Measurements from ENCODE around the gene LITAF. TPM values are rescaled to one million over a fixed set of nuclear protein-coding genes. Genes with fewer than 3 reads are reported as not detected.

The LITAF gene
- polyA plus RNA-seq, 1 of the 3 experiments (the other 2 are of a cell fraction) = 45.7 TPM

DNA sequence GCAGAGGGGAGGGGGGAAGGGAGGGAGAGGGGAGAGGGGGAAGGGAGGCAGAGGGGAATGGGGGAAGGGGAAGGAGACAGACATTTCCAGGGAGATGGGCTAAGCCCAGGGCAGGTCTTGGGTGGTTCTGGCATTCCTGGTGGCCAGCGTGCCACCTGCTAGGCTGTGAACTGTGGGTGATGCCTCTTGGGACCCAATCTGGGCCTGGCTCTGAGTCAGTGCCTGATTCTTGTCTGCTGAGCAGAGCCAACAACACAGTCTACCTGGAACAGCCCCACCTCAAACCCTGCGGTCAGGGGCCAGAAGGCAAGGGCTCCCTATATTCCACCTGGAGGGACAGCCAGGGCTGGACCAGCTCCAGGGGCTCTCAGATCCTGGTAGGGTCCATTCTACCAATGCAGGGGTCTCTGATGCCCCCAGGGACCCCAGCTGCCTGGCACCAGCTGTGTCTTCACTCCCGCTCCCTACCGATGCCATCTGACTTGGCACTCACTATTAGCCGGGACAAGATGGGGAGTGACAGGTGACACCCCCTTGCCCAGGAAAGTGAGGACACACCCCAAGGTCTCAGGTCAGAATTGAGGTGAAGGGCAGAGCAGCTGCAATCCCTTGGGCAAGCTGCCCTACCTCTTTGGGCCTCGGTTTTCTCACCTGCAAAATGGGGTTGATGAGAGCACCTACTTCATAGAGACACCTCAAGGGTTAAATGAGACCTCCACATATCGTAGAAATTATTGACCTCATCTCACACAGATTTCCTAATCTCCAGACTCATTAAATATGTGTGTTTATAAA is 87.2 kb downstream of the LITAF start:
- peak overlapping the region in 1 of 2 experiments; percentile 39; a peak in 1 of 4 replicates for H3K27ac ChIP-seq (ENCODE audit: low read depth in 2 of 2, low read length in 1 of 2)
- H3K4me1 ChIP-seq (ENCODE audit: control insufficient read depth in 1 of 2, insufficient read depth in 2 of 2, low read depth in 1 of 2, low read length in 1 of 2) = peaks cover 32 to 49% of the 10 kb centered on the region in 2 experiments
- H3K27me3 ChIP-seq (ENCODE audit: insufficient read depth) = no peaks in the 10 kb centered on the region
- H3F3A ChIP-seq (replicated peaks; ENCODE audit: insufficient read depth) = peaks cover 39% of the 10 kb centered on the region
- H4K20me1 ChIP-seq (ENCODE audit: insufficient read depth) = no peaks in the 10 kb centered on the region
- TF ChIP-seq YY1 (IDR thresholded peaks at IDR 0.05; ENCODE audit: low read depth) = no peak
- TF ChIP-seq CHD2 (IDR thresholded peaks at IDR 0.05; ENCODE audit: low read length, partially characterized antibody) = peak; percentile 43
- TF ChIP-seq, protein P1, sequence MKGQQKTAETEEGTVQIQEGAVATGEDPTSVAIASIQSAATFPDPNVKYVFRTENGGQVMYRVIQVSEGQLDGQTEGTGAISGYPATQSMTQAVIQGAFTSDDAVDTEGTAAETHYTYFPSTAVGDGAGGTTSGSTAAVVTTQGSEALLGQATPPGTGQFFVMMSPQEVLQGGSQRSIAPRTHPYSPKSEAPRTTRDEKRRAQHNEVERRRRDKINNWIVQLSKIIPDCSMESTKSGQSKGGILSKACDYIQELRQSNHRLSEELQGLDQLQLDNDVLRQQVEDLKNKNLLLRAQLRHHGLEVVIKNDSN (IDR thresholded peaks at IDR 0.05; ENCODE audit: borderline replicate concordance, low read depth) = no peak
- no peaks in the 10 kb centered on the region for H3K79me2 ChIP-seq (ENCODE audit: insufficient read depth)
- no peak overlapping the region for H2AFZ ChIP-seq (ENCODE audit: low read depth)
- 74% methylated on average over 3 of the region's 7 CpGs for WGBS (ENCODE audit: low lambda C conversion rate)
- ChIA-PET POLR2A (no interaction called here), CTCF (interaction anchor here (0.9 to 1.4 kb wide), 3 partner anchors 12 to 103 kb away, joined by 3 to 6 read pairs (median 3); no protein-coding TSS in a partner anchor)
- H3K9ac ChIP-seq = no peak overlapping the region
- H3K4me3 ChIP-seq (ENCODE audit: low read depth in 2 of 2, low read length in 1 of 2) = no peak overlapping the region
- no peaks in the 10 kb centered on the region for H3K9me2 ChIP-seq
- DNase-seq = peak; percentile 49
- H3K4me2 ChIP-seq = no peak overlapping the region
- no peaks in the 10 kb centered on the region for H3K9me3 ChIP-seq
- no peaks in the 10 kb centered on the region for H3K36me3 ChIP-seq (replicated peaks in 1 of 2; ENCODE audit: control insufficient read depth in 1 of 2, insufficient read depth in 2 of 2, low read length in 1 of 2)

DNA sequence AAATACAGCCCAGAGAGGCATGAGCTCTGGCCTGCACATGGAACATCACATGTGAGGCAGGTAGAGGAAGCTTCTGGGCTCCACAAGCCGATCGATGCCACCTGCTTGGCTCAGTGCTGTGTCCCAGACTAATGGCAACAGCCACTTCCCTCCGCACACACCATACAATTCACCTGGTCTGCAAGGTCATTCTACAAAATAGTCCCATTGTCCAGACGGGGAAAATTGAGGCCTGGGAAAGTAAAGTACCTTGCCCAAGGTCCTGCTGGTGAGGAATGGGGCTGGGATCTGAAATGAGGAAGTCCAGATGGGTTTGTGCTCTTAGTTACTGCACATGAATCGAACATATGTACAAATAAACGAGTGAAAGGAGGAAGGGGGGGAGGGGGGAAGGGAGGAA is 88.0 kb downstream of the LITAF start:
- Histone ChIP-seq H3K9me2 (no peaks in the 10 kb centered on the region), H3K4me3 (ENCODE audit: low read depth in 2 of 2, low read length in 1 of 2) (no peak overlapping the region), H3K4me1 (ENCODE audit: control insufficient read depth in 1 of 2, insufficient read depth in 2 of 2, low read depth in 1 of 2, low read length in 1 of 2) (peaks cover 32 to 49% of the 10 kb centered on the region in 2 experiments), H3K79me2 (ENCODE audit: insufficient read depth) (no peaks in the 10 kb centered on the region), H3K27ac (ENCODE audit: low read depth in 2 of 2, low read length in 1 of 2) (peak overlapping the region; percentile 72 to 92), H3K9me3 (no peaks in the 10 kb centered on the region), H3K36me3 (replicated peaks in 1 of 2; ENCODE audit: control insufficient read depth in 1 of 2, insufficient read depth in 2 of 2, low read length in 1 of 2) (no peaks in the 10 kb centered on the region), H3K4me2 (no peak overlapping the region), H4K20me1 (ENCODE audit: insufficient read depth) (no peaks in the 10 kb centered on the region), H3K27me3 (ENCODE audit: insufficient read depth) (no peaks in the 10 kb centered on the region), H2AFZ (ENCODE audit: low read depth) (no peak overlapping the region), H3F3A (replicated peaks; ENCODE audit: insufficient read depth) (peaks cover 39% of the 10 kb centered on the region), H3K9ac (no peak overlapping the region)
- no peak for DNase-seq
- POLR2A ChIA-PET = no interaction called here
- CTCF ChIA-PET = interaction anchor here (1.0 to 2.1 kb wide), 2 partner anchors 88 to 299 kb away, joined by 3 to 7 read pairs; partner anchors contain the start of gene ZC3H7A
- TF ChIP-seq YY1 (IDR thresholded peaks at IDR 0.05; ENCODE audit: low read depth) (no peak), TAF1 (IDR thresholded peaks at IDR 0.05; ENCODE audit: borderline replicate concordance, low read depth, low read length) (no peak), NRF1 (IDR thresholded peaks at IDR 0.05; ENCODE audit: low read depth, low read length) (no peak), ELF1 (IDR thresholded peaks at IDR 0.05) (no peak), EP300 (IDR thresholded peaks at IDR 0.05; ENCODE audit: borderline replicate concordance in 1 of 2, low read depth in 1 of 2, low read length in 1 of 2) (no peak), RFX5 (IDR thresholded peaks at IDR 0.05; ENCODE audit: low read length) (no peak), FOXJ3 (CRISPR knock-in tag; IDR thresholded peaks at IDR 0.05) (no peak), TEAD4 (IDR thresholded peaks at IDR 0.05; ENCODE audit: borderline replicate concordance, insufficient read depth) (no peak), SMC3 (IDR thresholded peaks at IDR 0.05; ENCODE audit: low read depth, low read length) (no peak), GATA2 (CRISPR knock-in tag; IDR thresholded peaks at IDR 0.05) (no peak)
- TF ChIP-seq, protein P1 (IDR thresholded peaks at IDR 0.05; ENCODE audit: borderline replicate concordance, low read depth) = no peak
- TF ChIP-seq, protein P2, sequence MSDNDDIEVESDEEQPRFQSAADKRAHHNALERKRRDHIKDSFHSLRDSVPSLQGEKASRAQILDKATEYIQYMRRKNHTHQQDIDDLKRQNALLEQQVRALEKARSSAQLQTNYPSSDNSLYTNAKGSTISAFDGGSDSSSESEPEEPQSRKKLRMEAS (IDR thresholded peaks at IDR 0.05; ENCODE audit: low read depth) = no peak
- TF ChIP-seq, protein P3, sequence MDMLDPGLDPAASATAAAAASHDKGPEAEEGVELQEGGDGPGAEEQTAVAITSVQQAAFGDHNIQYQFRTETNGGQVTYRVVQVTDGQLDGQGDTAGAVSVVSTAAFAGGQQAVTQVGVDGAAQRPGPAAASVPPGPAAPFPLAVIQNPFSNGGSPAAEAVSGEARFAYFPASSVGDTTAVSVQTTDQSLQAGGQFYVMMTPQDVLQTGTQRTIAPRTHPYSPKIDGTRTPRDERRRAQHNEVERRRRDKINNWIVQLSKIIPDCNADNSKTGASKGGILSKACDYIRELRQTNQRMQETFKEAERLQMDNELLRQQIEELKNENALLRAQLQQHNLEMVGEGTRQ (IDR thresholded peaks at IDR 0.05; ENCODE audit: borderline replicate concordance, low read depth, low read length) = no peak
- 66% methylated on average over 6 of the region's 6 CpGs for whole genome bisulfite sequencing (ENCODE audit: low lambda C conversion rate)

Data from SK-N-SH (cell line).